GM21447 (cell line): ENCODE measurements around the gene SEPTIN2.
"Not testable (repeated sequence)": the region's sequence is repeated elsewhere in the genome, so short reads cannot be mapped to it uniquely, and the experiment has no call there.

Experiments
- ATAC-seq: cut with Tn5 transposase; IDR thresholded peaks from one replicate; pipeline ENCODE4 v1.9.1; 2021; ENCODE audit not compliant: unreplicated experiment

SEPTIN2 gene

DNA sequence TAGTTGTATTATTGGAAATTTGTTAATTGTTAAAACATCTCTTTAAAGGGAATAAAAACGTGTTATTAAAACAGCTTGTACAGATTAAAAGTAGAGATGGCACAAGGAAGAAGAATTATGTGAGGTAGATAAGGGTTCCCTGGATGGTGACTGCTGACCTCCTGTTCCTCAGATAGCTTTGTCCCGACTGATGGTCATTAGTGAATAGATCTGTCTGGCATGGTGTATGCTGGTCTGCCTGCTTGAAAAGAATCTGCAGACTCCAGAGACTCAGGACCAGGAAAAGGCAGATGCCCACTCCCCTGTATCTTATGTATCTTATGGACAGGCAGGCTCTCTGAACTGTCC lies 34.8 kb downstream of the SEPTIN2 start:
- ATAC-seq = no peak

GRCh38 chr2:241350878-241351639 lies 35.3 kb downstream of the SEPTIN2 start:
- no peak for ATAC-seq

- no peak for ATAC-seq
These were observed 35.9 kb downstream of the SEPTIN2 start for GRCh38 chr2:241351640-241352031.

DNA sequence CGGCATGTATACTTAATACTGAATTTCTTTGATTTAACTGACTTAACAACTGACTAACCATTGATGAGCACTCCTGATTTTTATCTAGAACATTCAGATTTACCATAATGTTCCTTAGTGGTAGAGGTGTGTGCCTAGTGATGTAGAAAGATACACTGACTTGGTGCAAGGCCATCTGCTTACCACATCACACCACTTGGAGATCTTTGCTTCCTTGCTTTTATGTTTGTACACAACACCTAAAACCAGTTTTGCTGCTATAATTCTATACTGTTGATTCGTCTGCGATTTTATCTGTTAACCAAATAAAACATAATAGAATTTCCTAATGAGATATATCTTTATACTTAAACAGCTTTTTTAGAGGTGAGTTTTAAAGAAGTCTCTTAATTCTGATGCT lies 36.5 kb downstream of the SEPTIN2 start:
- no peak for ATAC-seq

- no peak for ATAC-seq
These were observed 39.2 kb downstream of the SEPTIN2 start for GRCh38 chr2:241354668-241355658.

DNA sequence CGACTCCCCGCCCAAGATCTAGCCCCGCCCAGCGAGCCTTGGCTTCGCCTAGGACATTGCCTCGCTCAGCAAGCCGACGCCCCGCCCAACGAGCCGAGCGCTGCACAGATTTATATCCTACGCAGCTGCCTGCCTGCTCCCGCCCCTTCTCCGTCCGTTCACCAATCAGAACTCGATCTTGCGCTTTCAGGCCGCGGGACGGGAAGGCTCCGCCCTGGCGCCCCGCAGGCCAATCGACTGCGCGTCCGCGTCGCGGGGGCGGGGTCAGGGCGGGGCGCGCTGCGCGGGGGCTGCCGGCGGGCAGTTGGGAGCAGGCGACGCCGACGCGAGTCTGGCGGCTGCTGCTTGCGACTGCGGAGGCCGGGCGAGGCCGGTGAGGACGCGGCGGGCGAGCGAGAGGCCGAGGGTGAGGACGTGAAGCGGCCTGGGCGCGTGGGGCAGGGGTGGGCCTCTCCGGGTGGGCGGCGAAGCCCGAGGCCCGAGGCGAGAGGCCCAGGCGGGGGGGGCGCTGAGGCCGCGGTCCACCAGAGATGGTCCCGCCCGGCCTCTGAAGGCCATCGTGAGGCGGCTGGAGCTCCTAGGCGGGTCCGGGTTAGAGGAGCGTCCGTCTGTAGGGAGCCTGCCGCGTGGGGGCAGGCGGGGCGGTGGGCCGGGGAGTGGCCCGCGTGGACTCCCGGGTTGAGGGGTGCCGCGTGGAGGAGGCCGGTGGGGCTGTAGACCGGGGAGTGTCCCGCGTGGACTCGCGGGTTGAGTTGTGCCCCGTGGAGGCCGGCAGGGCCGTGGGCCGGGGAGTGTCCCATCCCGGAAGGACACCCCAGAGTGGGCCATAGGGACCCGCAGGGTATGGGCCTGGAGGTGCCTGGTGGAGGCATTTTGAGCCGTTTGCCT lies 40.5 kb downstream of the SEPTIN2 start, which contains the start of gene FARP2:
Gene FARP2 (plus strand): TSS at position 303 of the 888 bp plus-strand sequence. CDS start 16,823 bp downstream, outside the sequence.
- ATAC-seq = peak; percentile 84

DNA sequence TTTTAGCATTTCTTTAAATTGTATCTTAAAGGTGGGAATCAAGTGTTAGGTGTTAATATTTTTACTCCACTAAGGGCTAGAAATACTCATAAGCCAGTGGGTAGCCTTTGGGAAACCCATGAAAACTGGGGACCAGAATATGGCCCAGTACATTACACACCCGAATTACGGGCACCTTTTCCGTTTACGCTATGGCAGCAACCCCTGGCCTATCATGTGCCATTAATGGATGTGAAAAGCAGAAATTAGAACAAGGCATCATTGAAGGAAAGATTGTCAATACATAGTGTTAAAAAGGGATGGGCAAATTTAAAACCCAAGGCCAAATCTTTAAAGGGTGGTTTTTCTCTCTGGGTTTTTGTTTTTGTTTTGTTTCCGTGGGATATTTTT lies 41.1 kb downstream of the SEPTIN2 start:
- ATAC-seq = no peak

DNA sequence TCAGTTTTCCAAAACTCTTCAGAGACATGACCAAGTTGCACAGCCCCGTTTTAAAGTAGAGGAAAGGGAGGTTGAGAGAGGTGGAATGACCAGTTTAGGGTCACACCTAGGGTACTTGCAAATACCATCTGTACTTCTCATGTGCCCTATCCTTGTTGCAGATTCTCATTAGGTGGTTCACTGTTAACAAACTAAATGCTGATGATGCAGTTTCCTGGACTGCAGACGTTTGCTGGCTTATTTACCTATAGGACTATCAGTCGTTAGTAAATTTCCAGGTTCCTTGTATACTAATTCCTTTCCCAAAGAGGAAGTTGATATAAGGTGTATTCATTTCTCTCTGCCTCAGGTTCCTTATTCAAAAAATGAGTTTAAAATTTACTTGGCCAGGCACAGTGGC lies 41.8 kb downstream of the SEPTIN2 start:
- ATAC-seq = no peak

DNA sequence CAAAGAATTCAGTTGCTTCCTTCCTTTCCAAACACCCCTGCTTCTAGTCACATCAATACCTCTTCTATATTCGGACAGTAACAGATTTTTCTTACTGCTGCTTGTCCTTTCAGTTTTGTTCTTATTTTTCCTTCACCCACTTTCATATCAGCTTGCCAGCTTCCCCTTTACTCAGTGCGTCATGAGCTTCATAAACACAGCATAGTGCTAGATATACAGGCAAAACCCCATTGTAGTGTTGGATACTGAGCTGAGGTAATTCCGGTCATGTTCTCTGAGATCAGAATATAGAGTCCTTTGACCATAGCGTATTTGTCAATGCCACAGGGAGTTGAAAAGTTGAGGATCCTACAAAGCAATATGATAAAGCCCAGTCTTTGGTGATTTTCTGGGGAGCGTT lies 42.7 kb downstream of the SEPTIN2 start:
- peak; percentile 41 for ATAC-seq

- no peak for ATAC-seq
These were observed 43.8 kb downstream of the SEPTIN2 start for GRCh38 chr2:241359481-241360045.

- no peak for ATAC-seq
These were observed 47.7 kb downstream of the SEPTIN2 start for GRCh38 chr2:241363426-241363825.

GRCh38 chr2:241364781-241365180 lies 49.1 kb downstream of the SEPTIN2 start:
- ATAC-seq = no peak

DNA sequence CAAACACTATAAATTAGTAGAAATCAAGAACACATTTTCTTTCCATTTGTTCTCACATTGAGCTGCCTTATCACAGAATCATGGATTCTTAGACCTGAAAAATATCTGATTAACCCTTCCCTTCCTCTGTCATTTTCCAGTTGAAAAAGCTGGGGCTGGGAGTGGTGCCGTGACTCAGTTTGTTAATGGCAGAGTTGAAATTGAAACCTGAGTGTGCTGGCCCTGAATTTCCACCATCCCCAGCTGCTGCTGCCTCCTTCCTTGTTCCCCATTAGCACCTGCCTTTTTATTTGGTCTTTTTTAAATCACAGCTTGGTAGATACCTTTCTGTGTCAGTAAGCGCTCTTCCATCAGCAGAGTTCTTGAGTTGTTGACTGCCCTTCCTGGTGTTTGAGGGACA lies 51.0 kb downstream of the SEPTIN2 start:
- no peak for ATAC-seq

- no peak for ATAC-seq
These were observed 52.9 kb downstream of the SEPTIN2 start for GRCh38 chr2:241368643-241369042.

GRCh38 chr2:241372361-241372992 lies 56.8 kb downstream of the SEPTIN2 start:
- ATAC-seq = no peak

DNA sequence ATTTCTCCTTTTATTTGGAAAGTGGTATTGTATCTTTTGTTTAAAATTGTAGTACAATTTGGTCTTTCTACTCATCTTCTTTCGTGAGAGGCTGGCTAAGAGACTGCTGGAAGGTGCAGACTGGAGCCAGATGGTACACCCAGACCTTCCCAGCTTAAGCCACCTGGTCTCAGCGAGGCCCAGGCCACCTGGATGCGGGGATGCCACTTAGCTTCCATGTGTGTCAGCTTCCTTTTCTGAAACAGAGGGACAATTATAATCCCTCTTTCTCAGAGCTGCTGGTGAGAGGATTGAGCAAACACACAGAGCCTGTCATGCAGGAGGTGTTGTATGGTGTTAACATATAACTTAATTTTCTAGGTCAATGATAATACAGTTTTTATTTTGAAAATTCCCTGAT lies 57.7 kb downstream of the SEPTIN2 start:
- no peak for ATAC-seq

DNA sequence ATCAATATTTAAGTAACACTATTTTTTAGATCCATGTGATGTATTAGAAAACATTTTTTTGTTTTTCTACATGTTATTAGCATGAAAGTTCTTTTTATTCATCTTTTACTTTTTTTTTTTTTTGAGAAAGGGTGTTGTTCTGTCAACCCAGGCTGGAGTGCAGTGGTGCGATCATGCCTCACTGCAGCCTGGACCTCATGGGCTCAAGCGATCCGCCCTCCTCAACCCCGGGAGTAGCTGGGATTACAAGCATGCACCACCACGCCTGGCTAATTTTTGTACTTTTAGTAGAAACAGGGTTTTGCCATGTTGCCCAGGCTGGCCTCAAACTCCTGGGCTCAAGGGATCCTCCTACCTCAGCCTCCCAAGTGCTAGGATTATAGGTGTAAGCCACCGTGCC lies 58.2 kb downstream of the SEPTIN2 start:
- not testable (repeated sequence) for ATAC-seq

DNA sequence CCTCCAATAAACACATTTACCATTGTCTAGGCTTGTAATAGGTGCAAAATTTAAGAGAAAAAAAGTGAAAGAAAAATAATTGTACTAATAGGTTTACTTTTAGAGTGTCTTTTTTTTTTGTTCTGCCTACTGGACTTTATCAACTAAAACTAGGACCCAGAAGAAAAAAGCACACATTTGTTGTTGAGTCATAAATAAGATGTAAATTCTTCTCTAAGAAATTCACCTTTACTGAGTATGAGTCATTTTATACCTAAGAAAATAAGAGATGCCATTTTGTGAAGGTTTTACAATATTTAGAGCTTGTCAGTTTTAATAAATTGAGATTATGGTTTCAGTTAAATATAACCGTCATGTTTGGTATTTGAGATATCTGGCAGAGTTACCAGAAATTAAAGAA lies 59.6 kb downstream of the SEPTIN2 start:
- ATAC-seq = no peak

- ATAC-seq = no peak
These were observed 61.1 kb downstream of the SEPTIN2 start for GRCh38 chr2:241376808-241377207.

- no peak for ATAC-seq
These were observed 63.1 kb downstream of the SEPTIN2 start for GRCh38 chr2:241378816-241379215.
